Trophoblast cell (in vitro differentiated cells and primary cell): ENCODE data around the gene PPP1R14D.

ENCODE experiments used
- DNase-seq, 2 donors: peaks; one replicate each; pipeline ENCODE4 v3.0.0-alpha.2; 2016
- H2AFZ ChIP-seq: 2 replicates; pipeline ENCODE4 v1.6.1; 2013; ENCODE audit warnings: low read length, moderate library complexity, mild to moderate bottlenecking; ENCODE audit not compliant: insufficient read depth, poor library complexity
- H2AK5ac ChIP-seq: 2 replicates; pipeline ENCODE4 v1.6.1; 2013; ENCODE audit warnings: mild to moderate bottlenecking, low read length
- H2BK120ac ChIP-seq: 2 replicates; pipeline ENCODE4 v1.6.1; 2013; ENCODE audit warnings: low read length, mild to moderate bottlenecking, moderate library complexity; ENCODE audit not compliant: insufficient read depth, poor library complexity
- H2BK12ac ChIP-seq: 2 replicates; pipeline ENCODE4 v1.6.1; 2013; ENCODE audit warnings: mild to moderate bottlenecking, low read length, moderate library complexity
- H2BK5ac ChIP-seq: 2 replicates; pipeline ENCODE4 v1.6.1; 2013; ENCODE audit warnings: low read length, low read depth, moderate library complexity, mild to moderate bottlenecking; ENCODE audit not compliant: poor library complexity
- H3K14ac ChIP-seq: 2 replicates; pipeline ENCODE4 v1.6.1; 2013; ENCODE audit warnings: mild to moderate bottlenecking, low read length
- H3K18ac ChIP-seq: 2 replicates; pipeline ENCODE4 v1.6.1; 2013; ENCODE audit warnings: mild to moderate bottlenecking, low read length
- H3K23ac ChIP-seq: 2 replicates; pipeline ENCODE4 v1.6.1; 2013; ENCODE audit warnings: low read length
- H3K27ac ChIP-seq: 2 replicates; pipeline ENCODE4 v1.5.1; 2013; ENCODE audit warnings: low read depth, mild to moderate bottlenecking, inconsistent platforms, low read length, moderate library complexity
- H3K27me3 ChIP-seq: 2 replicates; pipeline ENCODE4 v1.6.1; 2013; ENCODE audit warnings: inconsistent platforms, mild to moderate bottlenecking, low read length, moderate library complexity; ENCODE audit not compliant: insufficient read depth
- H3K36me3 ChIP-seq, 2 experiments: 1 replicate in 1 of 2; 2 replicates in 1 of 2; pipeline ENCODE4 v1.6.1; 2013; ENCODE audit warnings: low read length in 2 of 2, mild to moderate bottlenecking in 2 of 2, moderate library complexity in 1 of 2; ENCODE audit not compliant: insufficient read depth in 2 of 2, control insufficient read depth in 1 of 2
- H3K4ac ChIP-seq: 2 replicates; pipeline ENCODE4 v1.6.1; 2013; ENCODE audit warnings: low read depth, mild to moderate bottlenecking, low read length, moderate library complexity
- H3K4me1 ChIP-seq, 2 experiments: 1 replicate in 1 of 2; 2 replicates in 1 of 2; pipeline ENCODE4 v1.6.1; 2013; ENCODE audit warnings: low read length in 2 of 2, mild to moderate bottlenecking in 2 of 2, moderate library complexity in 1 of 2; ENCODE audit not compliant: insufficient read depth in 2 of 2, control insufficient read depth in 1 of 2
- H3K4me2 ChIP-seq: 2 replicates; pipeline ENCODE4 v1.6.1; 2013; ENCODE audit warnings: inconsistent platforms, mild to moderate bottlenecking, low read length, moderate library complexity
- H3K4me3 ChIP-seq: 2 replicates; pipeline ENCODE4 v1.5.1; 2013; ENCODE audit warnings: mild to moderate bottlenecking, low read depth, low read length, inconsistent platforms
- H3K79me1 ChIP-seq: one replicate; pipeline ENCODE4 v1.6.1; 2013; ENCODE audit warnings: low read length
- H3K79me2 ChIP-seq: 2 replicates; pipeline ENCODE4 v1.6.1; 2013; ENCODE audit warnings: low read length, mild to moderate bottlenecking; ENCODE audit not compliant: control insufficient read depth, insufficient read depth, poor library complexity
- H3K9ac ChIP-seq: 2 replicates; pipeline ENCODE4 v1.6.1; 2013; ENCODE audit warnings: mild to moderate bottlenecking, low read length
- H3K9me3 ChIP-seq: 2 replicates; pipeline ENCODE4 v1.6.1; 2013; ENCODE audit warnings: low read depth, mild to moderate bottlenecking, control low read depth, inconsistent platforms, low read length; ENCODE audit not compliant: insufficient read depth
- H4K12ac ChIP-seq: 2 replicates; pipeline ENCODE4 v1.6.1; 2013; ENCODE audit warnings: low read depth, mild to moderate bottlenecking, low read length, moderate library complexity
- H4K8ac ChIP-seq: 2 replicates; pipeline ENCODE4 v1.6.1; 2013; ENCODE audit warnings: low read depth, mild to moderate bottlenecking, low read length, moderate library complexity
- H4K91ac ChIP-seq: one replicate; pipeline ENCODE4 v1.6.1; 2013; ENCODE audit warnings: low read depth, mild to moderate bottlenecking, low read length, moderate library complexity
- WGBS: extraction: QIAGEN DNeasy Blood & Tissue Kit; methylation state at CpG from one replicate; pipeline ENCODE4 v1.1.7; 2013; ENCODE audit warnings: missing lambda C conversion rate; ENCODE audit not compliant: insufficient read length, insufficient coverage; ENCODE audit errors: extremely low coverage; 5-methylcytosine and 5-hydroxymethylcytosine counted together

Gene PPP1R14D

GRCh38 chr15:40830884-40831283, 2.4 kb upstream of the PPP1R14D start:
- Histone ChIP-seq H3K4me2 (no peak overlapping the region), H3K36me3 (peaks cover 0 to under 1% of the 10 kb centered on the region in 2 experiments), H3K79me1 (no peaks in the 10 kb centered on the region), H3K14ac (no peak overlapping the region), H2AFZ (no peak overlapping the region), H2AK5ac (no peak overlapping the region), H2BK12ac (no peak overlapping the region), H3K23ac (no peak overlapping the region), H2BK5ac (no peak overlapping the region), H3K4ac (no peak overlapping the region), H3K9ac (no peak overlapping the region), H3K79me2 (no peaks in the 10 kb centered on the region), H3K9me3 (no peaks in the 10 kb centered on the region), H3K27ac (no peak overlapping the region), H3K18ac (no peak overlapping the region), H4K12ac (no peak overlapping the region), H3K4me1 (peaks cover 0 to 2% of the 10 kb centered on the region in 2 experiments), H3K27me3 (no peaks in the 10 kb centered on the region), H4K91ac (no peak overlapping the region), H4K8ac (no peak overlapping the region), H3K4me3 (no peak overlapping the region), H2BK120ac (no peak overlapping the region)
- WGBS: no CpG with 5 or more reads among the region's 2 CpGs
- DNase-seq: no peak

- no peak overlapping the region for H3K23ac ChIP-seq
- no peak overlapping the region for H2BK120ac ChIP-seq
- no peak overlapping the region for H2AK5ac ChIP-seq
- peaks cover 5 to 7% of the 10 kb centered on the region in 2 experiments for H3K4me1 ChIP-seq
- H3K9ac ChIP-seq: no peak overlapping the region
- peak in 1 of 2 donors; percentile 26 for DNase-seq
- H2AFZ ChIP-seq: no peak overlapping the region
- no peak overlapping the region for H2BK5ac ChIP-seq
- no peaks in the 10 kb centered on the region for H3K36me3 ChIP-seq
- no peak overlapping the region for H3K14ac ChIP-seq
- H4K12ac ChIP-seq: no peak overlapping the region
- no peak overlapping the region for H3K4me3 ChIP-seq
- no CpG with 5 or more reads among the region's 7 CpGs for WGBS
- no peak overlapping the region for H3K18ac ChIP-seq
- H3K79me2 ChIP-seq: no peaks in the 10 kb centered on the region
- no peak overlapping the region for H4K91ac ChIP-seq
- no peak overlapping the region for H3K4ac ChIP-seq
- no peak overlapping the region for H3K27ac ChIP-seq
- H3K4me2 ChIP-seq: no peak overlapping the region
- no peaks in the 10 kb centered on the region for H3K79me1 ChIP-seq
- H2BK12ac ChIP-seq: no peak overlapping the region
- no peaks in the 10 kb centered on the region for H3K9me3 ChIP-seq
- no peaks in the 10 kb centered on the region for H3K27me3 ChIP-seq
- no peak overlapping the region for H4K8ac ChIP-seq
Measured at GRCh38 chr15:40829115-40829514, 607 bp upstream of the PPP1R14D start.

- H2BK5ac ChIP-seq: no peak overlapping the region
- no peak overlapping the region for H2BK120ac ChIP-seq
- no peak overlapping the region for H3K23ac ChIP-seq
- no peak overlapping the region for H3K4me3 ChIP-seq
- H3K14ac ChIP-seq: no peak overlapping the region
- no peaks in the 10 kb centered on the region for H3K79me1 ChIP-seq
- no peak overlapping the region for H3K4me2 ChIP-seq
- no peaks in the 10 kb centered on the region for H3K27me3 ChIP-seq
- H3K79me2 ChIP-seq: no peaks in the 10 kb centered on the region
- no peak overlapping the region for H3K18ac ChIP-seq
- H3K9ac ChIP-seq: no peak overlapping the region
- no peaks in the 10 kb centered on the region for H3K36me3 ChIP-seq
- no peak overlapping the region for H2AFZ ChIP-seq
- peak overlapping the region; percentile 7 for H3K27ac ChIP-seq
- H3K9me3 ChIP-seq: no peaks in the 10 kb centered on the region
- no CpG with 5 or more reads among the region's 4 CpGs for WGBS
- H4K91ac ChIP-seq: no peak overlapping the region
- no peak overlapping the region for H4K12ac ChIP-seq
- no peak overlapping the region for H3K4ac ChIP-seq
- peaks cover 5 to 7% of the 10 kb centered on the region in 2 experiments for H3K4me1 ChIP-seq
- no peak overlapping the region for H2AK5ac ChIP-seq
- H4K8ac ChIP-seq: no peak overlapping the region
- DNase-seq: no peak
- H2BK12ac ChIP-seq: no peak overlapping the region
Measured at GRCh38 chr15:40826423-40827075, 2.0 kb downstream of the PPP1R14D start.

DNA sequence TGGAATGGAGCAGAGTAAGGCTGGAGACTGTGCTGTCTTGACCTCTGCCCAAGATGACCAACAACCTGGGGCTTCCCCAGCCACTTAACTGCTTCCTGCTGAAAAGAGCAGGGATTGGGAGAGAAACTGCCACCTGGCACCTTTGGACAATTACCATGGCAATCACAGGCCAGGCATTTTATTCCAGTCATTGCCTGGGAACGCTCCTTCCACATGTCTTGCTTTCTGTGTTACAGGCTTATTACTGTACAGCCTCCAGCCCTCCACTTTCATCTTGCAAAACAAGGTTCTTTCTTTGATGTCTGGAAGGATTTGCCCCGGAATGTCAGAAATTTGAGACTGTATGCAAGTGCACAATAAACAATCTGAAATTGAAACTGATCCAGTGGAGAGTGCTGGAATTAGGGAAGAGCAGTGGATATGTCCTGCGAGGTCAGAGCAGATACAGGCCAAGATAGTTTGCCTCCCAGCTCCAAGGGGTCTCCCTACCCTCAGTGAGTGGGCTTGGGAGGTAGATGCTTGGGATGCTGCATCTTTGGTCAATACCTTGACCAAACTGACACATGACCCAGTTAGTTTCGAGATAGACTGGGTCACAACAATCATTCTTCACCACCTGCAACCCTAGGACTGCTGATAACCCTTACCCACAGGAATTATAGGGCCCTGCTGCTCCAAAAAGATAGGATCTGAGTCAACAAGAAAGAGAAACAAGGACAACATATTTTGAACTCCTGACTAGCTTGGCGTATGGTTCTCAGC, 2.7 kb downstream of the PPP1R14D start:
- H3K79me1 ChIP-seq: no peaks in the 10 kb centered on the region
- WGBS: no CpG with 5 or more reads among the region's 5 CpGs
- H3K4me1 ChIP-seq: peaks cover 5 to 7% of the 10 kb centered on the region in 2 experiments
- no peak overlapping the region for H3K9ac ChIP-seq
- H3K36me3 ChIP-seq: no peaks in the 10 kb centered on the region
- peak overlapping the region; percentile 13 for H2BK120ac ChIP-seq
- no peak overlapping the region for H4K91ac ChIP-seq
- no peak overlapping the region for H2AFZ ChIP-seq
- DNase-seq: peak; percentile 98
- no peak overlapping the region for H4K8ac ChIP-seq
- H3K14ac ChIP-seq: no peak overlapping the region
- H3K4me3 ChIP-seq: no peak overlapping the region
- H3K4me2 ChIP-seq: no peak overlapping the region
- H3K27me3 ChIP-seq: no peaks in the 10 kb centered on the region
- H3K79me2 ChIP-seq: no peaks in the 10 kb centered on the region
- no peak overlapping the region for H3K23ac ChIP-seq
- H3K27ac ChIP-seq: no peak overlapping the region
- no peaks in the 10 kb centered on the region for H3K9me3 ChIP-seq
- no peak overlapping the region for H2BK5ac ChIP-seq
- no peak overlapping the region for H2AK5ac ChIP-seq
- no peak overlapping the region for H4K12ac ChIP-seq
- H2BK12ac ChIP-seq: no peak overlapping the region
- H3K4ac ChIP-seq: no peak overlapping the region
- no peak overlapping the region for H3K18ac ChIP-seq
